OCI-LY7 (cell line): ENCODE measurements around the gene PARD3. TPM values are rescaled to one million over a fixed set of nuclear protein-coding genes. Genes with fewer than 3 reads are reported as not detected.

ENCODE experiments used
- BruUV-seq: library from RNA; stranded (reverse); fragments of 400-500 nt; replicated peaks from 2 replicates; lab custom pipeline; 2021; lab: Mats Ljungman, UMichigan
- CTCF ChIA-PET: fragments of 300-600 bp; sonication (Branson Sonifier 250); formaldehyde crosslinking; loops from one replicate; lab custom pipeline; 2022; ENCODE audit warnings: antibody characterized with exemption; ENCODE audit not compliant: unreplicated experiment; lab: Charles Lee
- POLR2A ChIA-PET: fragments of 300-600 bp; sonication (Branson Sonifier 250); formaldehyde crosslinking; loops from one replicate; lab custom pipeline; 2022; ENCODE audit warnings: antibody characterized with exemption; lab: Charles Lee
- DNase-seq: peaks from one replicate; pipeline ENCODE4 v3.0.0-alpha.2; 2015; ENCODE audit warnings: low spot score
- H2AFZ ChIP-seq: fragments of 200-600 bp; sonication (generic), shearing (Covaris generic); 2 replicates; pipeline ENCODE4 v1.6.1; 2014; ENCODE audit warnings: mild to moderate bottlenecking, antibody characterized with exemption, low read length, moderate library complexity
- H3K27ac ChIP-seq: fragments of 200-600 bp; sonication (generic); 2 replicates; pipeline ENCODE4 v1.5.1; 2014; ENCODE audit warnings: mixed run types, low read depth, mild to moderate bottlenecking, moderate library complexity, low read length, inconsistent platforms; ENCODE audit not compliant: poor library complexity, severe bottlenecking
- H3K36me3 ChIP-seq: fragments of 200-600 bp; sonication (generic); 2 replicates; pipeline ENCODE4 v1.6.1; 2014; ENCODE audit warnings: mild to moderate bottlenecking, antibody characterized with exemption, low read length, moderate library complexity, mixed read lengths; ENCODE audit not compliant: insufficient read depth
- H3K4me1 ChIP-seq: fragments of 200-600 bp; sonication (generic); 2 replicates; pipeline ENCODE4 v1.5.1; 2014; ENCODE audit warnings: mild to moderate bottlenecking, low read length; ENCODE audit not compliant: insufficient read depth, poor library complexity, severe bottlenecking
- H3K4me2 ChIP-seq: fragments of 200-600 bp; sonication (generic); 2 replicates; pipeline ENCODE4 v1.6.1; 2014; ENCODE audit warnings: mild to moderate bottlenecking, low read length
- H3K4me3 ChIP-seq: fragments of 200-600 bp; sonication (generic); 2 replicates; pipeline ENCODE4 v1.5.1; 2014; ENCODE audit warnings: mild to moderate bottlenecking, low read depth, low read length; ENCODE audit not compliant: poor library complexity, severe bottlenecking
- H3K79me2 ChIP-seq: fragments of 200-600 bp; sonication (generic); 2 replicates; pipeline ENCODE4 v1.6.1; 2016; ENCODE audit warnings: low read depth, mild to moderate bottlenecking, low read length, moderate library complexity, mixed read lengths; ENCODE audit not compliant: insufficient read depth
- H3K9me2 ChIP-seq: fragments of 200-600 bp; sonication (generic); 2 replicates; pipeline ENCODE4 v1.6.1; 2016; ENCODE audit warnings: mild to moderate bottlenecking, low read length, mixed read lengths; ENCODE audit not compliant: insufficient read depth
- H3K9me3 ChIP-seq: fragments of 200-600 bp; sonication (generic); 2 replicates; pipeline ENCODE4 v1.6.1; 2014; ENCODE audit warnings: mild to moderate bottlenecking, mixed run types, low read length, mixed read lengths
- H4K20me1 ChIP-seq: fragments of 200-600 bp; sonication (generic); 2 replicates; pipeline ENCODE4 v1.6.1; 2014; ENCODE audit warnings: mild to moderate bottlenecking, antibody characterized with exemption, low read length, moderate library complexity, mixed read lengths; ENCODE audit not compliant: insufficient read depth
- EZH2phosphoT487 ChIP-seq: fragments of 200-600 bp; sonication (generic); IDR thresholded peaks from 2 replicates; pipeline ENCODE4 v1.6.1; 2018; ENCODE audit warnings: low read depth, borderline replicate concordance, mild to moderate bottlenecking, mixed run types, antibody characterized with exemption, low read length, moderate library complexity, mixed read lengths
- intact Hi-C: fragments of 100-400 bp; cut with micrococcal nuclease; formaldehyde crosslinking; loops from one replicate; pipeline ENCODE4 v1.10.0; 2022; ENCODE audit not compliant: unreplicated experiment
- total RNA-seq, 2 experiments: library from RNA; depleted of rRNA in 1 of 2; stranded (reverse); fragments of >200 nt in 1 of 2; shearing (Covaris generic) in 1 of 2; gene quantifications; 2 replicates each; pipeline ENCODE4 v1.2.3, GENCODE V29; 2014 to 2022
- TF ChIP-seq, protein P1 (sequence below): fragments of 200-600 bp; sonication (generic); conservative IDR thresholded peaks from 2 replicates; pipeline ENCODE4 v1.5.1; 2014; ENCODE audit warnings: mild to moderate bottlenecking, antibody characterized with exemption, low read length, moderate library complexity, mixed read lengths

The PARD3 gene
- total RNA-seq, 2 experiments from 2014 or later, result not detected

DNA sequence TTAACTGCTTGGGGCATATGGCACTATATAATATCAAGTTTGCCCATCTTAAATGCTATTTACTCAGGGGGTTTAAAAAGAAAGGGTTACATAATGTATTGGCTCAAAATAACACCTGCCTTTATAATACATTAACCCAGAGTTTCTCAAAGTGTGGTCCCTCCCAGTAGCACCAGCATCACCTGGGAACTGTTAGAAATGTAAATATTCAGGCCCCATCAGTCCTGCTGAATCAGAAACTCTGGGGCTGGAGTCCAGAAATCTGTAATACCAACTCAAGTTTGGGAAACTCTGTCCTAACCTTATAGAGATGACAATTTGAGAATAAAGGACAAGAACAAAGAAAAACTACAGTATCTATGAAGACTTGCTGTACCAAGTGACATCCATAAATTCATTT is 270.7 kb downstream of the PARD3 start:
- no peak overlapping the region for H3K4me2 ChIP-seq
- no peaks in the 10 kb centered on the region for H3K9me2 ChIP-seq
- no peak for DNase-seq
- no peak overlapping the region for H3K27ac ChIP-seq
- no peak for TF ChIP-seq EZH2phosphoT487
- TF ChIP-seq, protein P1, sequence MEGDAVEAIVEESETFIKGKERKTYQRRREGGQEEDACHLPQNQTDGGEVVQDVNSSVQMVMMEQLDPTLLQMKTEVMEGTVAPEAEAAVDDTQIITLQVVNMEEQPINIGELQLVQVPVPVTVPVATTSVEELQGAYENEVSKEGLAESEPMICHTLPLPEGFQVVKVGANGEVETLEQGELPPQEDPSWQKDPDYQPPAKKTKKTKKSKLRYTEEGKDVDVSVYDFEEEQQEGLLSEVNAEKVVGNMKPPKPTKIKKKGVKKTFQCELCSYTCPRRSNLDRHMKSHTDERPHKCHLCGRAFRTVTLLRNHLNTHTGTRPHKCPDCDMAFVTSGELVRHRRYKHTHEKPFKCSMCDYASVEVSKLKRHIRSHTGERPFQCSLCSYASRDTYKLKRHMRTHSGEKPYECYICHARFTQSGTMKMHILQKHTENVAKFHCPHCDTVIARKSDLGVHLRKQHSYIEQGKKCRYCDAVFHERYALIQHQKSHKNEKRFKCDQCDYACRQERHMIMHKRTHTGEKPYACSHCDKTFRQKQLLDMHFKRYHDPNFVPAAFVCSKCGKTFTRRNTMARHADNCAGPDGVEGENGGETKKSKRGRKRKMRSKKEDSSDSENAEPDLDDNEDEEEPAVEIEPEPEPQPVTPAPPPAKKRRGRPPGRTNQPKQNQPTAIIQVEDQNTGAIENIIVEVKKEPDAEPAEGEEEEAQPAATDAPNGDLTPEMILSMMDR, result no peak
- BruUV-seq, result no TSS peak
- H3K36me3 ChIP-seq, result no peaks in the 10 kb centered on the region
- no peak overlapping the region for H3K4me3 ChIP-seq
- H4K20me1 ChIP-seq, result no peaks in the 10 kb centered on the region
- no peaks in the 10 kb centered on the region for H3K79me2 ChIP-seq
- no peaks in the 10 kb centered on the region for H3K4me1 ChIP-seq
- H3K9me3 ChIP-seq, result no peaks in the 10 kb centered on the region
- H2AFZ ChIP-seq, result no peak overlapping the region
- ChIA-PET CTCF (no interaction called here), POLR2A (interaction anchor here (1.1 kb wide), 1 partner anchor 20 kb away, joined by 5 read pairs; no protein-coding TSS in a partner anchor)
- intact Hi-C loops, result no loop called here

DNA sequence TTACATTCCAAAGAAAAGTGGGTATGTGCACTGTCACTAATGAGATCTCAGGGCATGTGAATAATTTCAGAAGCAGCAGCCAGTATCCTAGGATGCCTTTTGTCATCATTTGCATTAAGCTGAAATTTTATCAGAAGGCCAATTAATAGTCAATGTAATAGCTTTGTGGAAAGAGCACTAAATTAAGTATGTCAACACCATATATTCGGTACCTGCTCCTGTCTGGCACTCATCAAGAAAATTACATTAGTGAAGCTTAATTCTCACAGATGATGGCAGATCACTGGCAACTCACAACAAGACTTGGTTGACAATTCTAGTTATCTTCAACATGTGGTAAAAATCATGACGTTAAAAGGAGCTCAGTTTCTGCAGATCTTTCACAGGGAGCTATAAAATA is 271.4 kb downstream of the PARD3 start:
- Histone ChIP-seq H3K4me1 (no peaks in the 10 kb centered on the region), H3K9me3 (no peaks in the 10 kb centered on the region), H3K4me2 (no peak overlapping the region), H3K27ac (no peak overlapping the region), H3K79me2 (no peaks in the 10 kb centered on the region), H3K36me3 (no peaks in the 10 kb centered on the region), H3K4me3 (no peak overlapping the region), H3K9me2 (no peaks in the 10 kb centered on the region), H4K20me1 (no peaks in the 10 kb centered on the region), H2AFZ (no peak overlapping the region)
- ChIA-PET POLR2A (interaction anchor here (0.6 to 1.1 kb wide), 2 partner anchors 20 to 144 kb away, joined by 3 to 5 read pairs; no protein-coding TSS in a partner anchor), CTCF (no interaction called here)
- no peak for DNase-seq
- TF ChIP-seq, protein P1, result no peak
- TF ChIP-seq EZH2phosphoT487, result no peak
- intact Hi-C loops, result no loop called here
- no TSS peak for BruUV-seq

DNA sequence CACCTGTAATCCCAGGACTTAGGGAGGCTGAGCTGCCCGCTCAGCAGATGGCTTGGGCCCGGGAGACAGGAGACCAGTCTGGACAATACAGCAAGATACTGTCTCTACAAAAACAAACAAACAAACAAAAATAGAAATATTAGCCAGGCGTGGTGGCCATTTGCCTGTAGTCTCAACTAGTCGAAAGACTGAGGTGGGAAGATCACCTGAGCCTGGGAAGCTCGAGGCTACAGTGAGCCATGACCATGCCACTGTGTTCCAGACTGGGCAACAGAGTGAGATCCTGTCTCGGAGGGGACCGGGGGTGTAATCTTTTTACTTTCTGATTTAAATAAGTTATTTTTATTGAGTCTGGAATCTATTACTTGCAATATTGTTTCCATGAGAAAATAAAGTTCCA is 274.6 kb downstream of the PARD3 start:
- intact Hi-C loops, result no loop called here
- ChIA-PET POLR2A (no interaction called here), CTCF (no interaction called here)
- no peak for DNase-seq
- Histone ChIP-seq H3K4me3 (no peak overlapping the region), H3K4me2 (no peak overlapping the region), H3K36me3 (no peaks in the 10 kb centered on the region), H3K27ac (no peak overlapping the region), H3K9me2 (no peaks in the 10 kb centered on the region), H4K20me1 (no peaks in the 10 kb centered on the region), H3K4me1 (no peaks in the 10 kb centered on the region), H3K79me2 (no peaks in the 10 kb centered on the region), H3K9me3 (no peaks in the 10 kb centered on the region), H2AFZ (no peak overlapping the region)
- BruUV-seq, result no TSS peak
- TF ChIP-seq EZH2phosphoT487, result no peak
- TF ChIP-seq, protein P1, result no peak
